ENCODE results near the gene SORCS2.

- TF ChIP-seq CTCF (IDR thresholded peaks at IDR 0.05) (no peak), POLR2A (IDR thresholded peaks at IDR 0.05) (no peak)
Observed at GRCh38 chr4:7657545-7658297, 465.4 kb downstream of the SORCS2 start.

Measured in esophagus squamous epithelium (tissue), 4 donors.